Measurements from ENCODE around the gene GNG3. TPM values are rescaled to one million over a fixed set of nuclear protein-coding genes. Genes with fewer than 3 reads are reported as not detected.
A peak's percentile ranks its signal among the peaks of the same experiment; 100 is the strongest.

GNG3 gene
- total and polyA plus RNA-seq, 2 of the 8 experiments (the other 6 are each of a cell fraction or from before 2014, with no cell fraction given): 4.9 to 12.1 TPM

DNA sequence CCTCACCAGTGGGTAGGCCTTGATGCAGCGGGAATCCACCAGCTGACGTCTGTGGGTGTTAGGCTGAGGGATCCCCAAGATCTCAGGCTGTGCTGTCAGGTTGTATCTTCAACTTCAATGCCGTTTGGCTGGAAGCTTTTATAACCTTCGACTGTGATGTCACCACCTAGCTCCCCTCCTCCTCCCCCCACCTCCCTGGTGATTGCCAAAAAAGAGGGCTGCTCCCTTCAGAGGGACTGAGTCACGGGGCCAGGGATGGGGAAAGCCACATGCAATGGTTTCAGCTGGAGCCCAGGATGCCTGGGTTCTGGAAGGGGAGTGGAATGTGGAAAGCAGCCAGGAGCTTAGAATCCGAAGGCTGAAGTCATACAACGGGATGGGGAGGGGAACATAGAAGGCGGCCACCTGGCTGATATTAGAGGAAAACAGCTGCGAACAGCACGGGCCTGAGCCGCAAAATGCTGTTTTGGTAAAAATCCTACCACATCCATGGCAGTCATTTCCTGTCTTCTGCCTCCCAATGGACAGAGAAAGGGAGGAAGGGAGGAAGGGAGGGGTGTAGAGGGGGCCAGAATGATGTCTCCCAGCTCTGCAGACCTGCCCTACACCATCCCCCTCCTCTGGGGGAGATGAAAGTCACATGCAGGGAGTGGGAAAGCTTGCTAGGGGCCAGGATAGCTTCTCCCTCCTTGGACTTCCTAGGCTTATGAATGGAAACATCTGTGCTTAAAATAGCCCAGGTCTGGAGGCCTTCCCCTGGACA, 17.9 kb upstream of the GNG3 start, which contains the start of gene LRRN4CL:
TSS of gene LRRN4CL (minus strand) at position 110 of the 763 bp plus-strand sequence. CDS start 1,022 bp downstream, outside the sequence.
- ChIA-PET CTCF (ENCODE audit: partially characterized antibody) (interaction anchor here (0.6 to 10.3 kb wide), 17 partner anchors 7 to 146 kb away, joined by 3 to 114 read pairs (median 4); partner anchors contain the start of genes BSCL2, C11orf98, CSKMT and GNG3), POLR2A (ENCODE audit: partially characterized antibody) (interaction anchor here (0.6 to 61.4 kb wide), 14 partner anchors 11 to 166 kb away, joined by 3 to 2041 read pairs (median 4); partner anchors contain the start of genes AHNAK, B3GAT3, BSCL2 and C11orf98)
- Histone ChIP-seq H3K18ac (ENCODE audit: extremely low read depth, low read length) (no peak within 1 kb of the TSS), H3K4me3 (ENCODE audit: extremely low read depth in 1 of 4, insufficient read depth in 2 of 4, low read depth in 3 of 4, low read length in 4 of 4) (no peak within 1 kb of the TSS), H2BK15ac (ENCODE audit: low read length) (no peak within 1 kb of the TSS), H3K4ac (replicated peaks; ENCODE audit: insufficient read length, low read depth, low read length) (no peak within 1 kb of the TSS), H2BK120ac (replicated peaks; ENCODE audit: low read depth, low read length) (no peak within 1 kb of the TSS), H4K20me1 (replicated peaks in 1 of 2; ENCODE audit: control insufficient read depth in 1 of 2, insufficient read depth in 2 of 2, low read length in 2 of 2) (peaks cover 0 to 6% of the 10 kb centered on the region in 2 experiments), H3K4me1 (replicated peaks in 1 of 4; ENCODE audit: control insufficient read depth in 3 of 4, insufficient read depth in 4 of 4, low read length in 3 of 4) (peaks cover 0 to 4% (median 0%) of the 10 kb centered on the region in 4 experiments; a peak in 2 of 7 replicates), H4K8ac (ENCODE audit: extremely low read depth, insufficient read depth, low read length) (peak within 1 kb of the TSS; percentile 88; the same call in 1 of the 2 replicates), H3K14ac (ENCODE audit: insufficient read length) (no peak within 1 kb of the TSS), H3K23me2 (ENCODE audit: low read depth, low read length) (no peaks in the 10 kb centered on the region), H2AK5ac (ENCODE audit: low read depth, low read length) (no peak within 1 kb of the TSS), H4K91ac (replicated peaks; ENCODE audit: insufficient read length, low read length) (no peak within 1 kb of the TSS), H3K27ac (ENCODE audit: low read depth, low read length) (no peak within 1 kb of the TSS), H4K5ac (ENCODE audit: insufficient read length, low read depth, low read length) (no peak within 1 kb of the TSS), H3K56ac (replicated peaks; ENCODE audit: insufficient read length, low read depth, low read length) (no peak within 1 kb of the TSS), H3K9me3 (ENCODE audit: insufficient read depth in 2 of 2, low read depth in 1 of 2, low read length in 1 of 2) (no peaks in the 10 kb centered on the region), H2BK12ac (ENCODE audit: low read depth, low read length) (no peak within 1 kb of the TSS), H3K23ac (ENCODE audit: insufficient read length) (no peak within 1 kb of the TSS), H2BK5ac (ENCODE audit: low read depth, low read length) (no peak within 1 kb of the TSS), H3K27me3 (replicated peaks in 1 of 4; ENCODE audit: control insufficient read depth in 3 of 4, extremely low read depth in 1 of 4, insufficient read depth in 3 of 4, low read length in 3 of 4) (no peaks in the 10 kb centered on the region), H3K79me2 (ENCODE audit: control insufficient read depth in 1 of 2, insufficient read depth in 2 of 2, low read length in 2 of 2) (no peaks in the 10 kb centered on the region), H2BK20ac (ENCODE audit: low read length) (no peak within 1 kb of the TSS), H3K36me3 (ENCODE audit: control insufficient read depth in 2 of 4, insufficient read depth in 4 of 4, low read length in 3 of 4) (peaks cover 11 to 29% (median 25%) of the 10 kb centered on the region in 4 experiments; a peak in 6 of 8 replicates), H3K9ac (replicated peaks in 1 of 4; ENCODE audit: extremely low read depth in 1 of 4, low read depth in 3 of 4, low read length in 3 of 4) (peak within 1 kb of the TSS in 1 of 4 experiments; percentile 50; a peak in 1 of 7 replicates), H3K4me2 (ENCODE audit: insufficient read depth in 1 of 2, low read depth in 2 of 2, low read length in 2 of 2) (no peak within 1 kb of the TSS; a peak in 1 of 4 replicates), H3K79me1 (ENCODE audit: low read depth, low read length) (no peaks in the 10 kb centered on the region), H2AFZ (ENCODE audit: low read length) (no peak within 1 kb of the TSS)
- 86% methylated on average over 11 of the region's 11 CpGs; no CpG with 5 or more reads in 1 of the 2 experiments for WGBS, 2 experiments (ENCODE audit: extremely low coverage in 1 of 2, insufficient coverage in 1 of 2, insufficient read length in 1 of 2, insufficient replicate concordance in 2 of 2, low coverage in 1 of 2, low lambda C conversion rate in 2 of 2, missing lambda C conversion rate in 1 of 2)
- DNase-seq (ENCODE audit: low read depth in 1 of 2, low spot score in 2 of 2) (no peak), FAIRE-seq (no peak)
- no peak for TF ChIP-seq SIRT6 (IDR thresholded peaks at IDR 0.05; ENCODE audit: low read length)
- no peak for TF ChIP-seq RFX5 (IDR thresholded peaks at IDR 0.05; ENCODE audit: borderline replicate concordance, low read depth, low read length)
